Psoas muscle (tissue), 8 donors: ENCODE data around the gene OBSCN. TPM values are rescaled to one million over a fixed set of nuclear protein-coding genes. Genes with fewer than 3 reads are reported as not detected.

Experiments
- ATAC-seq, 4 donors: fragments of 200-7000 bp; cut with Tn5 transposase; one replicate each; pipeline ENCODE4 v1.9.1; 2020; ENCODE audit warnings: moderate library complexity in 3 of 4, mild to moderate bottlenecking in 2 of 4
- DNase-seq, 2 donors: peaks; one replicate each; pipeline ENCODE4 v3.0.0-alpha.2; 2020
- H3K27ac ChIP-seq: fragments of 200-600 bp; one replicate; pipeline ENCODE4 v1.8.0; 2022
- H3K27me3 ChIP-seq, 3 donors: fragments of 200-600 bp in 1 of 3; one replicate each; pipeline versions ENCODE4 v1.6.1 to v1.8.0; 2013 to 2022; ENCODE audit warnings: low read length in 2 of 3, mild to moderate bottlenecking in 2 of 3, moderate library complexity in 1 of 3; ENCODE audit not compliant: insufficient read depth in 3 of 3
- H3K36me3 ChIP-seq, 2 donors: fragments of 200-600 bp in 1 of 2; one replicate each; pipeline versions ENCODE4 v1.6.1 to v1.8.0; 2013 to 2022; ENCODE audit warnings: low read depth in 1 of 2, mild to moderate bottlenecking in 1 of 2, moderate library complexity in 1 of 2; ENCODE audit not compliant: insufficient read depth in 1 of 2
- H3K4me1 ChIP-seq: fragments of 200-600 bp; one replicate; pipeline ENCODE4 v1.8.0; 2022
- H3K4me3 ChIP-seq: fragments of 200-600 bp; one replicate; pipeline ENCODE4 v1.8.0; 2022; ENCODE audit warnings: mild to moderate bottlenecking
- H3K9me3 ChIP-seq: fragments of 200-600 bp; one replicate; pipeline ENCODE4 v1.8.0; 2022
- WGBS, 3 donors: extraction: QIAGEN DNeasy Blood & Tissue Kit; methylation state at CpG; one replicate each; pipeline versions ENCODE4 v1.1.6 to v1.1.7; 2013; 5-methylcytosine and 5-hydroxymethylcytosine counted together
- intact Hi-C, 2 donors: fragments of 100-400 bp; cut with DNase I; formaldehyde crosslinking; loops; one replicate each; pipeline versions ENCODE4 v1.11.0 to v1.14.2; 2022
- polyA plus RNA-seq, 3 donors: library from polyadenylated mRNA; stranded (reverse); fragments of 200-250 nt; gene quantifications; one replicate each; pipeline ENCODE4 v1.2.3, GENCODE V29; 2013
- total RNA-seq, 4 donors: library from RNA; stranded (reverse); fragmentation: NEBNext Ultra II Directional in 2 of 4; extraction: Animal tissue kit (Norgen Biotek cat#: 25700) in 2 of 4; gene quantifications; one replicate each; pipeline versions ENCODE4 v1.2.1 to v1.2.4, GENCODE V29; 2021 to 2023
- TF ChIP-seq, protein P1 (sequence below): fragments of 200-600 bp; IDR thresholded peaks from one replicate; pipeline ENCODE4 v1.8.0; 2022; ENCODE audit warnings: antibody characterized with exemption
- donor health status: healthy with polysubstance abuse.
- donor health status: DM: no; HTN: no; CAD: no; lungs with moderate emphysema.
- donor health status: Bipolar disorder and iron deficiency.
- donor health status: healthy.
- donor health status: DM: yes; HTN: yes; CAD: no.
- donor health status: DM: no; HTN: no; CAD: no.
- donor health status: DM: no; HTN: no; CAD: no.
- donor health status: DM: yes; HTN: yes; CAD: no.

The OBSCN gene
- total and polyA plus RNA-seq, 7 donors: 397 to 1,869 (median 1,061) TPM

DNA sequence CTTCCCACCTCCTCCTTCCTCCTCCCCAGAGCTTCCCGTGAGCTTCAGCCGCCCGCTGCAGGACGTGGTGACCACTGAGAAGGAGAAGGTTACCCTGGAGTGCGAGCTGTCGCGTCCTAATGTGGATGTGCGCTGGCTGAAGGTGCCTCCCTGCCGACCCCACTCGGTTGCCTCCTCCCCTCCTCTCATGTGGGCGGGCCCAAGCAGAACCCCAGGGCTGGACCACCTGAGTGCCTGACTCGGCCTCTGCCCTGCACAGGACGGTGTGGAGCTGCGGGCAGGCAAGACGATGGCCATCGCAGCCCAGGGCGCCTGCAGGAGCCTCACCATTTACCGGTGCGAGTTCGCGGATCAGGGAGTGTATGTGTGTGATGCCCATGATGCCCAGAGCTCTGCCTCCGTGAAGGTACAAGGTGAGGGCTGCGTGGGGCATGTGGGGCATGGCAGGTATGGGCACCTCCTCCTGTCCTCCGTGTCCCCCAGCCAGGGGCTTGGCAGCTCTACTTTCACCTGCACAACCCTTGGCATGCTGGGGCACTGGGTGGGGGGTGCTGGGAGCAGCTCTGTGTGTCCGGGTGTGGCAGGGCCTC lies 69.2 kb downstream of the OBSCN start:
- H3K4me1 ChIP-seq: peaks cover 43% of the 10 kb centered on the region
- ATAC-seq (no peak), DNase-seq (peak in 1 of 2 donors; percentile 54)
- TF ChIP-seq, protein P1, sequence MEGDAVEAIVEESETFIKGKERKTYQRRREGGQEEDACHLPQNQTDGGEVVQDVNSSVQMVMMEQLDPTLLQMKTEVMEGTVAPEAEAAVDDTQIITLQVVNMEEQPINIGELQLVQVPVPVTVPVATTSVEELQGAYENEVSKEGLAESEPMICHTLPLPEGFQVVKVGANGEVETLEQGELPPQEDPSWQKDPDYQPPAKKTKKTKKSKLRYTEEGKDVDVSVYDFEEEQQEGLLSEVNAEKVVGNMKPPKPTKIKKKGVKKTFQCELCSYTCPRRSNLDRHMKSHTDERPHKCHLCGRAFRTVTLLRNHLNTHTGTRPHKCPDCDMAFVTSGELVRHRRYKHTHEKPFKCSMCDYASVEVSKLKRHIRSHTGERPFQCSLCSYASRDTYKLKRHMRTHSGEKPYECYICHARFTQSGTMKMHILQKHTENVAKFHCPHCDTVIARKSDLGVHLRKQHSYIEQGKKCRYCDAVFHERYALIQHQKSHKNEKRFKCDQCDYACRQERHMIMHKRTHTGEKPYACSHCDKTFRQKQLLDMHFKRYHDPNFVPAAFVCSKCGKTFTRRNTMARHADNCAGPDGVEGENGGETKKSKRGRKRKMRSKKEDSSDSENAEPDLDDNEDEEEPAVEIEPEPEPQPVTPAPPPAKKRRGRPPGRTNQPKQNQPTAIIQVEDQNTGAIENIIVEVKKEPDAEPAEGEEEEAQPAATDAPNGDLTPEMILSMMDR: no peak
- WGBS, 3 donors: 66 to 76% (median 69%) methylated on average over 23 to 25 of the region's 25 CpGs
- no peaks in the 10 kb centered on the region for H3K27me3 ChIP-seq
- H3K9me3 ChIP-seq: no peaks in the 10 kb centered on the region
- peaks cover 7 to 97% of the 10 kb centered on the region in 2 donors for H3K36me3 ChIP-seq
- H3K27ac ChIP-seq: peak overlapping the region; percentile 56
- intact Hi-C loops: loop anchor here in 1 of 2 donors (5.0 kb wide), 1 partner anchor 65 kb away; no protein-coding TSS in a partner anchor
- H3K4me3 ChIP-seq: no peak overlapping the region

DNA sequence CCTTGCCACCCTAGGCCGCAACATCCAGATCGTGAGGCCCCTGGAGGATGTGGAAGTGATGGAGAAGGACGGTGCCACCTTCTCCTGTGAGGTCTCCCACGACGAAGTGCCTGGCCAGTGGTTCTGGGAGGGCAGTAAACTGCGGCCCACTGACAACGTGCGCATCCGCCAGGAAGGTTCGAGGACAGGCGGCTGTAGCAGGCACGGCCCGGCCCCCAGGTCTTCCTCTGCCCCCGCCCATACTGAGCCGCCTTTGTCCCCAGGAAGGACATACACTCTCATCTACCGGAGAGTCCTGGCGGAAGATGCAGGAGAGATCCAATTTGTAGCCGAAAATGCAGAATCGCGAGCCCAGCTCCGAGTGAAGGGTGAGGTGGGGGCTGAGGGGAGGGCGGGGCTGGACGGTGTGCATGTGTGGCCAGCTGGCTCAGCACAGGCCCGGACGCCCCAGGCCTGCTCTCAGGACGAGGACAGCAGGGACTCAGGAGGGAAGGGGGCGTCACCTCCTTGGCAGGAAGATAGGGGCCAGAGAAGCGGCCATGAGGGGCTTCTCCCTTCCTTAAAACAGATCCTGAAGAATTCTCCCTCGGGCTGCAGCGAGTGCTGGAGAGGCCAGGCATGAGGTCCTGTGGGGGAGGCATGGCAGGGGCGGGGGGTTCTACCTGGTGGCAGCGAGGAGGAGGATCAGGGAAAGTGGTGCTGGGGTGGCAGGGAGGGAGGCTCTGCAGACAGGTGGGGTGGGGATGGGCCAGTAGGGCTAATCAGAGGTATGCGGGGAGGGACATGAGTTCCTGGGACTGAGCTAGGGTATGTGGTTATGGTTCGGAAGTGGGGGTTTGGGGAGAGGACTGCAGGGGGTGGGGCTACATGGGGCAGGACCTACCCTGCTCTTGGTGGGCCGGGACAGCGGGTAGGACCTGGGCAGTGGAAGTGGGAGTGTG lies 69.9 kb downstream of the OBSCN start:
- no peak overlapping the region for H3K27ac ChIP-seq
- TF ChIP-seq, protein P1: no peak
- 76 to 84% (median 78%) methylated on average over 32 to 36 of the region's 36 CpGs for WGBS, 3 donors
- H3K27me3 ChIP-seq: no peaks in the 10 kb centered on the region
- intact Hi-C loops: loop anchor here in 1 of 2 donors (5.0 kb wide), 1 partner anchor 65 kb away; no protein-coding TSS in a partner anchor
- no peak for ATAC-seq
- peaks cover 7 to 97% of the 10 kb centered on the region in 2 donors for H3K36me3 ChIP-seq
- DNase-seq: no peak
- H3K4me3 ChIP-seq: no peak overlapping the region
- H3K9me3 ChIP-seq: no peaks in the 10 kb centered on the region
- peaks cover 41% of the 10 kb centered on the region for H3K4me1 ChIP-seq

DNA sequence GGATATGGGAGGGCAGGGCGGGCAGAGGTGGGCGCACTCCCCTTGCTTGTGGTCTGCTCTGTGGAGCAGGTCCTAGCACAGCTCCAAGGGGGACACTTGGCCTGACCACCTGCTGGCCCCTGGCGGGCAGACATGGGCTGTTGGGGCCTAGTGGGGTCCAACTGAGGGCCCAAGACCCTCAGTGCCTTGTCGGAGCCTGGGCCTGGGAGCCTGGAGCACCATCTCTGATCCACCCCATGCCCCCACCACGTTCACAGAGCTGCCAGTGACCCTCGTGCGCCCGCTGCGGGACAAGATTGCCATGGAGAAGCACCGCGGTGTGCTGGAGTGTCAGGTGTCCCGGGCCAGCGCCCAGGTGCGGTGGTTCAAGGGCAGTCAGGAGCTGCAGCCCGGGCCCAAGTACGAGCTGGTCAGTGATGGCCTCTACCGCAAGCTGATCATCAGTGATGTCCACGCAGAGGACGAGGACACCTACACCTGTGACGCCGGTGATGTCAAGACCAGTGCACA lies 70.6 kb downstream of the OBSCN start:
- H3K36me3 ChIP-seq: peaks cover 7 to 97% of the 10 kb centered on the region in 2 donors
- no peaks in the 10 kb centered on the region for H3K9me3 ChIP-seq
- ATAC-seq (no peak), DNase-seq (peak in 1 of 2 donors; percentile 65)
- no peaks in the 10 kb centered on the region for H3K27me3 ChIP-seq
- H3K4me1 ChIP-seq: peaks cover 36% of the 10 kb centered on the region
- TF ChIP-seq, protein P1: no peak
- no peak overlapping the region for H3K27ac ChIP-seq
- WGBS, 3 donors: 65 to 87% (median 72%) methylated on average over 19 to 21 of the region's 21 CpGs
- no peak overlapping the region for H3K4me3 ChIP-seq
- intact Hi-C loops: loop anchor here in 1 of 2 donors (5.0 kb wide), 1 partner anchor 66 kb away; no protein-coding TSS in a partner anchor

DNA sequence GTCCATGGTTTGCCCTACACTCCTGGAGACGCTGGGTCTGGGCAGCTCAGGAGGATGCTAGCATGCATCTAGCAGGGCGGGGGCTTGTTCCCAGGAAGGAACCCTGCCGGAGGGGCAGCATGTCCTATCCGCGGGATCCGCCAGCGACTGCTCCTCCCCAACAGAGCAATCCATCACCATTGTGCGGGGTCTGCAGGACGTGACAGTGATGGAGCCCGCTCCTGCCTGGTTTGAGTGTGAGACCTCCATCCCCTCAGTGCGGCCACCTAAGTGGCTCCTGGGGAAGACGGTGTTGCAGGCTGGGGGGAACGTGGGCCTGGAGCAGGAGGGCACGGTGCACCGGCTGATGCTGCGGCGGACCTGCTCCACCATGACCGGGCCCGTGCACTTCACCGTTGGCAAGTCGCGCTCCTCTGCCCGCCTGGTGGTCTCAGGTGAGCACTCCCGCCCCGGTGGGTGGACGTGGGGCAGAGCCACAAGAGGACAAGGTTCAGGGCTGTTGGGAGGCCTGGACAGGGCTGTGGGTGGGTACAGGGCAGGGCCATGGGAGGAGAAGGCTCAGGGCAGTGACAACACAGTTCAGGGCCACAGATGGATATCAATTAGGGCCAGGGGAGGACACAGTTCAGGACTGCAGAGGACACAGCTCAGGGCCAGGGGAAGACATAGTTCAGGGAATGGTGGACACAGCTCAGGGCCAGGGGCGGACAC lies 71.3 kb downstream of the OBSCN start:
- Histone ChIP-seq H3K27ac (no peak overlapping the region), H3K27me3 (no peaks in the 10 kb centered on the region), H3K4me3 (no peak overlapping the region), H3K36me3 (peaks cover 7 to 97% of the 10 kb centered on the region in 2 donors), H3K4me1 (peaks cover 34% of the 10 kb centered on the region), H3K9me3 (no peaks in the 10 kb centered on the region)
- 89 to 94% (median 91%) methylated on average over 27 of the region's 27 CpGs for WGBS, 3 donors
- intact Hi-C loops: loop anchor here in 1 of 2 donors (5.0 kb wide), 1 partner anchor 67 kb away; no protein-coding TSS in a partner anchor
- TF ChIP-seq, protein P1: no peak
- ATAC-seq: no peak
- no peak for DNase-seq
